Adrenal gland (tissue), 12 donors: ENCODE results near the gene KNTC1. TPM values are rescaled to one million over a fixed set of nuclear protein-coding genes. Genes with fewer than 3 reads are reported as not detected.

Source experiments
- DNase-seq, 7 donors: peaks; one replicate each; pipeline ENCODE4 v3.0.0-alpha.2; 2019 to 2020
- H3K27ac ChIP-seq, 5 donors: fragments of 200-600 bp; sonication (generic) in 4 of 5; 1 replicate in 3 of 5; 2 replicates in 2 of 5; pipeline versions ENCODE4 v1.5.1 to v1.8.0; 2016 to 2020; ENCODE audit warnings: mild to moderate bottlenecking in 1 of 5
- H3K27me3 ChIP-seq: fragments of 200-600 bp; 2 replicates; pipeline ENCODE4 v1.8.0; 2021
- H3K36me3 ChIP-seq, 2 donors: fragments of 200-600 bp; replicated peaks in 1 of 2; 1 replicate in 1 of 2; 2 replicates in 1 of 2; pipeline versions ENCODE4 v1.5.1 to v1.8.0; 2018 to 2022
- H3K4me1 ChIP-seq, 2 donors: fragments of 200-600 bp; replicated peaks in 1 of 2; 1 replicate in 1 of 2; 2 replicates in 1 of 2; pipeline versions ENCODE4 v1.5.1 to v1.8.0; 2018 to 2021
- H3K4me3 ChIP-seq, 4 donors: fragments of 200-600 bp; sonication (generic) in 3 of 4; one replicate each; pipeline ENCODE4 v1.5.1; 2016 to 2018
- H3K9me3 ChIP-seq, 3 donors: fragments of 200-600 bp; sonication (generic) in 1 of 3; replicated peaks in 1 of 3; 1 replicate in 2 of 3; 2 replicates in 1 of 3; pipeline versions ENCODE4 v1.5.1 to v1.8.0; 2016 to 2021
- POLR2A ChIP-seq, 2 donors: fragments of 450-650 bp; IDR thresholded peaks; one replicate each; pipeline ENCODE4 v1.6.1; 2017; ENCODE audit warnings: antibody characterized with exemption in 2 of 2, mild to moderate bottlenecking in 2 of 2, moderate library complexity in 1 of 2
- WGBS, 4 donors: extraction: QIAGEN DNeasy Blood & Tissue Kit in 2 of 4; methylation state at CpG; one replicate each; pipeline versions ENCODE4 v1.1.5 to v1.1.7; 2013 to 2017; 5-methylcytosine and 5-hydroxymethylcytosine counted together
- intact Hi-C, 2 donors: fragments of 100-400 bp; cut with DNase I; formaldehyde crosslinking; loops; one replicate each; pipeline versions ENCODE4 v1.14.1 to v1.15.0; 2022 to 2023
- polyA plus RNA-seq, 3 donors: library from polyadenylated mRNA; stranded (reverse); fragments of 200-250 nt in 2 of 3; fragments of 350-450 nt in 1 of 3; fragmentation: Illumina TruSeq in 1 of 3; extraction: RNeasy Lipid Tissue Mini Kit (QIAGEN cat#74804) in 1 of 3; gene quantifications; one replicate each; pipeline ENCODE4 v1.2.3, GENCODE V29; 2013 to 2014
- total RNA-seq, 9 donors: library from RNA; depleted of rRNA in 4 of 9; stranded (reverse); fragments of >200 nt in 4 of 9; fragments of 120-200 nt in 1 of 9; fragmentation: NEBNext Ultra II Directional in 1 of 9; extraction: Animal tissue kit (Norgen Biotek cat#: 25700) in 1 of 9; gene quantifications; one replicate each; pipeline versions ENCODE4 v1.1.0 to v1.2.4, GENCODE V29; 2013 to 2023
- TF ChIP-seq, protein P1 (sequence below), 6 experiments: fragments of 450-650 bp in 4 of 6; fragments of 200-600 bp in 2 of 6; sonication (generic) in 1 of 6; IDR thresholded peaks; 1 replicate in 5 of 6; 2 replicates in 1 of 6; pipeline versions ENCODE4 v1.5.1 to v1.8.0; 2016 to 2021; ENCODE audit warnings: antibody characterized with exemption in 6 of 6, mild to moderate bottlenecking in 2 of 6, moderate library complexity in 1 of 6
- donor health status: healthy with polysubstance abuse.
- donor health status: Bipolar disorder and iron deficiency.
- donor health status: DM: yes; HTN: yes; CAD: no.
- donor health status: DM: no; HTN: no; CAD: no.
- donor health status: DM: no; HTN: no; CAD: no.
- donor health status: DM: yes; HTN: yes; CAD: no.

The KNTC1 gene
- total and polyA plus RNA-seq, 12 donors = 5.7 to 38.5 (median 13.8) TPM

DNA sequence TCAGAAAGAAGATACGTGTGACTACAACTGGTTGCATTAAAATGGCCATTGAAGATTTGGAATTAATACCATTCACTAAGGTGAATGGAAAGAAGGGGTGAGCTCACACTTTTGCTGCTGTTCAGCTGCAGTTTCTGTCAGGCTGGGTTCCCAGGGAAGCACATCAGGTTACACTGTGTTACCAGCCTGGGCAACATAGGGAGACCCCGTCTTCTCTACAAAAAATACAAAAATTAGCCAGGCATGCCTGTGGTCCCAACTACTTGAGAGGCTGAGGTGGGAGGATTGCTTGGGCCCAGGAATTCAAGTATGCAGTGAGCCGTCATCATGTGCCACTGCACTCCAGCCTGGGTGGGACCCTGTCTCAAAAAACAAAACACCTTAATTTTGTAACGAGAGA is 13.4 kb upstream of the KNTC1 start:
- Histone ChIP-seq H3K4me3 (no peak overlapping the region), H3K27ac (no peak overlapping the region), H3K9me3 (no peaks in the 10 kb centered on the region), H3K36me3 (peaks cover 0 to 99% of the 10 kb centered on the region in 2 donors), H3K27me3 (no peaks in the 10 kb centered on the region), H3K4me1 (peaks cover 0 to 6% of the 10 kb centered on the region in 2 donors)
- TF ChIP-seq POLR2A (IDR thresholded peaks at IDR 0.05) = no peak
- TF ChIP-seq, protein P1, sequence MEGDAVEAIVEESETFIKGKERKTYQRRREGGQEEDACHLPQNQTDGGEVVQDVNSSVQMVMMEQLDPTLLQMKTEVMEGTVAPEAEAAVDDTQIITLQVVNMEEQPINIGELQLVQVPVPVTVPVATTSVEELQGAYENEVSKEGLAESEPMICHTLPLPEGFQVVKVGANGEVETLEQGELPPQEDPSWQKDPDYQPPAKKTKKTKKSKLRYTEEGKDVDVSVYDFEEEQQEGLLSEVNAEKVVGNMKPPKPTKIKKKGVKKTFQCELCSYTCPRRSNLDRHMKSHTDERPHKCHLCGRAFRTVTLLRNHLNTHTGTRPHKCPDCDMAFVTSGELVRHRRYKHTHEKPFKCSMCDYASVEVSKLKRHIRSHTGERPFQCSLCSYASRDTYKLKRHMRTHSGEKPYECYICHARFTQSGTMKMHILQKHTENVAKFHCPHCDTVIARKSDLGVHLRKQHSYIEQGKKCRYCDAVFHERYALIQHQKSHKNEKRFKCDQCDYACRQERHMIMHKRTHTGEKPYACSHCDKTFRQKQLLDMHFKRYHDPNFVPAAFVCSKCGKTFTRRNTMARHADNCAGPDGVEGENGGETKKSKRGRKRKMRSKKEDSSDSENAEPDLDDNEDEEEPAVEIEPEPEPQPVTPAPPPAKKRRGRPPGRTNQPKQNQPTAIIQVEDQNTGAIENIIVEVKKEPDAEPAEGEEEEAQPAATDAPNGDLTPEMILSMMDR (IDR thresholded peaks at IDR 0.05) = no peak
- intact Hi-C loops = no loop called here
- WGBS, 4 donors = 93 to 96% (median 95%) methylated on average over 4 of the region's 4 CpGs
- DNase-seq = no peak

DNA sequence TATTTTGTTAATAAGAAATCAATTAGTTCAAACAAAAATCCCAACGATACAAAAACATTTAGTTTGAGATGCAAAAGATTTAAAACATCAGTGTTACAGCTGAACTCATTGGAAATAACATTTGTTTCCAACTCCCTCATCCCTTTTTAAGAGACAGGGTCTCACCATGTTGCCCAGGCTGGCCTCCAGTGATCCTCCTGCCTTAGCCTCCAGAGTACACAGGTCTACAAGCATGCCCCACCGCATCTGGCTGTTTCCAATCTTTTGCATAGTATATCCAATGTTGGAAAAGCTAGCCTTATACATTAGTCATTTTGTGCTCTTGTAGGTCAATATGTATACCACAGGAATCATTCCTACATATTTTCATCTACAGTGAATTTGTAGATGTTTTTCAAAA is 11.8 kb upstream of the KNTC1 start:
- Histone ChIP-seq H3K4me3 (no peak overlapping the region), H3K9me3 (no peaks in the 10 kb centered on the region), H3K27me3 (no peaks in the 10 kb centered on the region), H3K4me1 (peaks cover 0 to 14% of the 10 kb centered on the region in 2 donors), H3K36me3 (peaks cover 0 to 99% of the 10 kb centered on the region in 2 donors), H3K27ac (no peak overlapping the region)
- intact Hi-C loops = no loop called here
- TF ChIP-seq POLR2A (IDR thresholded peaks at IDR 0.05) = no peak
- TF ChIP-seq, protein P1 (IDR thresholded peaks at IDR 0.05) = no peak
- no peak for DNase-seq
- 91 to 98% (median 97%) methylated on average over 2 of the region's 2 CpGs for WGBS, 4 donors

DNA sequence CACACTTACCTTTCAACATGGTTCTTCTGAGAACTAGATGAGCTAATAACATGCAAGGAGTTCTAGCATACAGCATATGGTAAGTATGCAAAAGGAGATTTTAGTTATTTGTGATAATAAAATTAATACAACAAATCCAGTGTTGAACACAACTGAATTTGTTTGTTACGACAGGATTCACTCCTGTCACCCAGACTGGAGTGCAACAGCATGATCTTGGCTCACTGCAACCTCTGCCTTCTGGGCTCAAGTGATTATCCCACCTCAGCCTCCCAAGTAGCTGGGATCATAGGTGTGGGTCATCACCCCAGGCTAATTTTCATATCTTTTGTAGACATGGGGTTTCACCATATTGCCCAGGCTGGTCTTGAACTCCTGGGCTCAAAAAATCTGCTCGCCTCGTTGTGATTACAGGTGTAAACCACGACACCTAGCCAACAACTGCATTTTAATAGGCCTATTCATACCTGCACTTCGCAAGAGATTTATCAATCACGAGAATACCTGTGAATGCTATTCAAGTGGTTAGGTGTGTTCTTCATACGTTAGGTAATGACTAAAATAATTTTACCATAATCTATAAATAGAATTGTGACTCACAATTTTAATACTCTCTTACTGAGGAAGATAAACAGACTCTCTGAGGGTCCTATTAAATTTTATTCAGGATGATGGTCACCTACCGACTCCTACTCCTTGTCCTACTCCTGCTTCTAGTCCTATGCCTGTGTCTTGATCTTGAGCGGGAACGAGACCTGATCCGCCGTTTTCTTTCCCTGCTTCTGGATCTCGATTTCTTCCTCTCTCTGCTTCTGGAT is 10.3 kb upstream of the KNTC1 start:
- DNase-seq = no peak
- 84 to 86% (median 85%) methylated on average over 13 of the region's 13 CpGs for WGBS, 4 donors
- intact Hi-C loops = no loop called here
- peak overlapping the region in 2 of 5 donors; percentile 31 to 69 for H3K27ac ChIP-seq
- H3K27me3 ChIP-seq = no peaks in the 10 kb centered on the region
- no peak overlapping the region for H3K4me3 ChIP-seq
- peaks cover 0 to 99% of the 10 kb centered on the region in 2 donors for H3K36me3 ChIP-seq
- TF ChIP-seq, protein P1 (IDR thresholded peaks at IDR 0.05) = no peak
- TF ChIP-seq POLR2A (IDR thresholded peaks at IDR 0.05) = no peak
- H3K9me3 ChIP-seq = no peaks in the 10 kb centered on the region
- peaks cover under 1 to 19% of the 10 kb centered on the region in 2 donors for H3K4me1 ChIP-seq

DNA sequence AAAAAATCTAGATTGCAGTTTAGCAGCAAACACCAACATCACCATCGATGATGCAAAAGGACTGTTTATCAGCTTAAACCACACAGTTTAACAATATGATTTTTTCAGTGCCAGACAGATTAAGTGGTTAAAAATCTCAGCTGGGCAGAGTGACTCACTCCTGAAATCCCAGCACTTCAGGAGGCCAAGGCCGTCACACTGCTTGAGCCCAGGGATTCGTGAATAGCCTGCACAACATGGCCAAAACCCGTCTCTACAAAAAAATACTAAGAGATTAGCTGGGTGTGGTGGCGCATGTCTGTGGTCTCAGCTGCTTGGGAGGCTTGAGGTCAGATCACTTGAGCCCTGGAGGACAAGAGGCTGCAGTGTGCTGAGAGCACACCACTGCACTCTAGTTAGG is 9.2 kb upstream of the KNTC1 start:
- H3K27ac ChIP-seq = peak overlapping the region in 3 of 5 donors; percentile 46 to 69 (median 60)
- TF ChIP-seq POLR2A (IDR thresholded peaks at IDR 0.05) = peak in 1 of 2 donors; percentile 55
- TF ChIP-seq, protein P1 (IDR thresholded peaks at IDR 0.05) = no peak
- no peak overlapping the region for H3K4me3 ChIP-seq
- intact Hi-C loops = no loop called here
- WGBS, 4 donors = 26 to 46% (median 43%) methylated on average over 5 of the region's 5 CpGs
- H3K9me3 ChIP-seq = no peaks in the 10 kb centered on the region
- H3K4me1 ChIP-seq = peaks cover 12 to 30% of the 10 kb centered on the region in 2 donors
- DNase-seq = peak; percentile 58 to 90 (median 85)
- no peaks in the 10 kb centered on the region for H3K27me3 ChIP-seq
- peaks cover 0 to 93% of the 10 kb centered on the region in 2 donors for H3K36me3 ChIP-seq
